ENCODE results near the gene RGS7.
A peak's percentile ranks its signal among the peaks of the same experiment; 100 is the strongest.

RGS7 gene

GRCh38 chr1:241323514-241324195 lies 33.4 kb downstream of the RGS7 start:
- DNase-seq (ENCODE audit: extremely low read depth, low read depth) = peak; percentile 33
- TF ChIP-seq, protein P1, sequence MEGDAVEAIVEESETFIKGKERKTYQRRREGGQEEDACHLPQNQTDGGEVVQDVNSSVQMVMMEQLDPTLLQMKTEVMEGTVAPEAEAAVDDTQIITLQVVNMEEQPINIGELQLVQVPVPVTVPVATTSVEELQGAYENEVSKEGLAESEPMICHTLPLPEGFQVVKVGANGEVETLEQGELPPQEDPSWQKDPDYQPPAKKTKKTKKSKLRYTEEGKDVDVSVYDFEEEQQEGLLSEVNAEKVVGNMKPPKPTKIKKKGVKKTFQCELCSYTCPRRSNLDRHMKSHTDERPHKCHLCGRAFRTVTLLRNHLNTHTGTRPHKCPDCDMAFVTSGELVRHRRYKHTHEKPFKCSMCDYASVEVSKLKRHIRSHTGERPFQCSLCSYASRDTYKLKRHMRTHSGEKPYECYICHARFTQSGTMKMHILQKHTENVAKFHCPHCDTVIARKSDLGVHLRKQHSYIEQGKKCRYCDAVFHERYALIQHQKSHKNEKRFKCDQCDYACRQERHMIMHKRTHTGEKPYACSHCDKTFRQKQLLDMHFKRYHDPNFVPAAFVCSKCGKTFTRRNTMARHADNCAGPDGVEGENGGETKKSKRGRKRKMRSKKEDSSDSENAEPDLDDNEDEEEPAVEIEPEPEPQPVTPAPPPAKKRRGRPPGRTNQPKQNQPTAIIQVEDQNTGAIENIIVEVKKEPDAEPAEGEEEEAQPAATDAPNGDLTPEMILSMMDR (IDR thresholded peaks at IDR 0.05; ENCODE audit: low read depth, low read length, missing control alignments) = no peak
- H3K4me3 ChIP-seq (replicated peaks; ENCODE audit: low read depth, low read length) = no peak overlapping the region

DNA sequence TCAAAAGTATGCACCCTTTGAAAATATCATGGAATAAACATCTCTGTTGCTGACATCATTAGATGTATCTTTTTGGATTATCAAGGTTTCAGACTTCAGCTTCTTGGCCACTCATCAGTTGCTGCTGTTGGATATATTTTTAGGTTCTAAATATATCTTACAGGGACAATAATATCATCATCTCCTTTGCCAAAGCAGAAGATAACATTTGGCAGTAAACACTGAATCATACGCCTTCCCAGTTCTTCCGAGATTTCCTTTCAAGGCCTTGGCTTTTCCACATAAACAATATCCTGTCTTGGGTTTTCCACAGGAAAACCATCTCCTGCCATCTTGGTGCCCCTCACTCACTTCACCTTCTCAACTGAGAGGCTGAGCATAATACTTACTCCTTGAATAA lies 39.3 kb downstream of the RGS7 start:
- TF ChIP-seq, protein P1 (IDR thresholded peaks at IDR 0.05; ENCODE audit: low read depth, low read length, missing control alignments) = no peak
- H3K4me3 ChIP-seq (replicated peaks; ENCODE audit: low read depth, low read length) = no peak overlapping the region
- no peak for DNase-seq (ENCODE audit: extremely low read depth, low read depth)

DNA sequence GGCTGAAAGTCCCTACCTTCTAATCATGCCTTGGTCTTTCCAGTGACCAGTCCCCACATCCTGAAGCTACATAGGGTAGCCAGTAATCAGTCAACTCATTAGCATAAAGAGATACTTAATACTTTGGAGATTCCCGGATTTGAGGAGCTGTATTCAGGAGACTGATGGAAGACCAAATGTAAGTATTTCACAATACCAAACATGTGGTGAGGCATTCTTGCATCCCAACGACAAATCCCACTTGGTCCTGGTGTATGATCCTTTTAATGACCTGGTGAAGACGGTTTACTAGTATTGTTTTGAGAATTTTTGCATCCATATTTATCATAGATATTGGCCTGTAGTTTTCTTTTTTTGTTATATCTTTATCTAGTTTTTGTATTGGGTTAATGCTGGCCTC lies 40.6 kb downstream of the RGS7 start:
- H3K4me3 ChIP-seq (replicated peaks; ENCODE audit: low read depth, low read length) = no peak overlapping the region
- no peak for DNase-seq (ENCODE audit: extremely low read depth, low read depth)
- TF ChIP-seq, protein P1 (IDR thresholded peaks at IDR 0.05; ENCODE audit: low read depth, low read length, missing control alignments) = no peak

DNA sequence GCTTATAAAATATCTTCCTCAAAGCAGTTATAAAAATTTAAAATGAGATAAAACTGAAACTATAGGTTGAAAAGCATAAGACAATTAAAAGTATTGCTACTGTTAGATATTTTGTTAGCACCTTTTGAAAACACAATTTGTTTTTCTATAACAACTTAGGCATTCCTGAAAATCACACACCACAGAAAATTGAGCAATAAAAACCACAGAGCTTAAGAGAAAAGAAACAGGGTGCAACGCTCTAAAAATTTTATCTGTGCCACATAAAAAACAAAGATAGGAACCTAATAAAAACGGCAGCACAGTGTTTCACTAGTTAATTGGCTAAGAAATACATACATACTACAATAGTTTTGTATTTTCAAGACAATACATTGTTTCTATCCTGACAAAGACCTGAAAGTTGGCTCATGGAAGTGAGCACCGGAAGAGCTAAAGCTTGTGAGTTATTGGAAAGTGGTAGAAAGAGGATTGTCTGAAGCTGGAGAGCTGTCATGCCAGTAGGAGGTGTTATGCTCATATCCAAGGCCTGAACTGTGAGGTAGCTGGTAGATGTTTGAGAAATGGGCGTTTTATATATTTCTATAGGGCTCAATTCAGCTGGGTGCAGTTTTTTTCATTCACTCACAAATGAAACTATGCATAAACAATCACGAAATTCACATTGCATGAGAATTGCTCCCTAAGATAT lies 45.8 kb downstream of the RGS7 start:
- no peak overlapping the region for H3K4me3 ChIP-seq (replicated peaks; ENCODE audit: low read depth, low read length)
- TF ChIP-seq, protein P1 (IDR thresholded peaks at IDR 0.05; ENCODE audit: low read depth, low read length, missing control alignments) = no peak
- DNase-seq (ENCODE audit: extremely low read depth, low read depth) = no peak

DNA sequence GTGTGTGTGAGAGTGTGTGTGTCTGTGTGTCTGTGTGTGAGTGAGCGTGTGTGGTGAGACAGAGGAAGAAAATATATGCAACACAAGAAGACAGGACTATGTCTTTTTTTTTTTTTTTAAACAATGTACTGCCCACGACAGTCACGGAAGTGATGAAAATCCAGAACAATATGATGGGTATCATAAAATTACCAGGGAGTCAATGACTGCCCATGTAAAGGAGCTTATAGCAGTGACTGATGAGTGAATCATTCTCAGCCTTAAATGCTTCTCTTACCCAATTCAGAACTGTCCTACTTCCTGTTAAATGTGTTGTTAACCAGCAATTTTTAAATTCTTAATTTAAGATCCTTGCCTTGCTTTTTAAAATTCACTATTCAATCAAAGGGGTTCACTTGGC lies 46.6 kb downstream of the RGS7 start:
- H3K4me3 ChIP-seq (replicated peaks; ENCODE audit: low read depth, low read length) = no peak overlapping the region
- no peak for DNase-seq (ENCODE audit: extremely low read depth, low read depth)
- TF ChIP-seq, protein P1 (IDR thresholded peaks at IDR 0.05; ENCODE audit: low read depth, low read length, missing control alignments) = no peak

DNA sequence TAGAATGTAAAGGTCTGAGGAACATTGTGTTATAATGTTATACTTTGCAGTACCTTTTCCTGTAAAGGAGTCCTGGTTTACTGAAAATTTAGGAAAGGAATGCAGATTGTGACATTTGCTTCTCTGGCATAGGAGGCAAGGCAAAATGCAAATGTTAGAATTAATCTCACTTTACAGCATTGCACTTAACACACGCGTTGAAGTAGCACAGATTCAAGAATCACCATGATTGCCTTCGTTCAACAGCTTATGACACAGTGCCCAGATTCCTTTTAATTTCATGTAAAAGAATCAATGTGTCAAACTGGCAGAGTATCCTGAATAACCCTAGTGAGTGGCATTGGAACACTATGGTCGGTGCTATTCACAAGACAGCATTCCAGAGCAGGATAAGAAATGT lies 47.4 kb downstream of the RGS7 start:
- H3K4me3 ChIP-seq (replicated peaks; ENCODE audit: low read depth, low read length) = no peak overlapping the region
- TF ChIP-seq, protein P1 (IDR thresholded peaks at IDR 0.05; ENCODE audit: low read depth, low read length, missing control alignments) = no peak
- DNase-seq (ENCODE audit: extremely low read depth, low read depth) = no peak

All from HFF-Myc (cell line).